Neural progenitor cell (in vitro differentiated cells): ENCODE results near the gene PHB1. TPM values are rescaled to one million over a fixed set of nuclear protein-coding genes. Genes with fewer than 3 reads are reported as not detected.

Source experiments
- DNase-seq: peaks from one replicate; pipeline ENCODE4 v3.0.0-alpha.2; 2016; ENCODE audit warnings: low spot score
- H2AFZ ChIP-seq: fragments of 200-600 bp; sonication (generic); replicated peaks from 2 replicates; pipeline ENCODE4 v1.6.1; 2016; ENCODE audit warnings: antibody characterized with exemption
- H3F3A ChIP-seq: fragments of 200-600 bp; sonication (generic); 2 replicates; pipeline ENCODE4 v1.6.1; 2016; ENCODE audit warnings: antibody characterized with exemption, low read depth
- H3K27ac ChIP-seq: fragments of 200-600 bp; sonication (generic); 2 replicates; pipeline ENCODE4 v1.5.1; 2016; ENCODE audit warnings: mild to moderate bottlenecking
- H3K27me3 ChIP-seq: fragments of 200-600 bp; sonication (generic); 2 replicates; pipeline ENCODE4 v1.6.1; 2016; ENCODE audit warnings: mild to moderate bottlenecking, moderate library complexity
- H3K36me3 ChIP-seq: fragments of 200-600 bp; sonication (generic); 2 replicates; pipeline ENCODE4 v1.5.1; 2016
- H3K4me1 ChIP-seq: fragments of 200-600 bp; sonication (generic); 2 replicates; pipeline ENCODE4 v1.6.1; 2016; ENCODE audit warnings: mixed run types
- H3K4me2 ChIP-seq: fragments of 200-600 bp; sonication (generic); 2 replicates; pipeline ENCODE4 v1.6.1; 2016
- H3K4me3 ChIP-seq: fragments of 200-600 bp; sonication (generic); 2 replicates; pipeline ENCODE4 v1.5.1; 2016
- H3K79me2 ChIP-seq: fragments of 200-600 bp; sonication (generic); 2 replicates; pipeline ENCODE4 v1.6.1; 2016; ENCODE audit warnings: low read depth
- H3K9ac ChIP-seq: fragments of 200-600 bp; sonication (generic); 2 replicates; pipeline ENCODE4 v1.6.1; 2016
- H3K9me3 ChIP-seq: fragments of 200-600 bp; sonication (generic); 2 replicates; pipeline ENCODE4 v1.5.1; 2016; ENCODE audit warnings: low read depth
- H4K20me1 ChIP-seq: fragments of 200-600 bp; sonication (generic); 2 replicates; pipeline ENCODE4 v1.6.1; 2016; ENCODE audit warnings: low read depth
- H3K27ac Mint-ChIP-seq: 3 replicates; pipeline ENCODE4 v1.8.0; 2021; ENCODE audit warnings: mixed read lengths
- H3K27me3 Mint-ChIP-seq: 2 replicates; pipeline ENCODE4 v1.8.0; 2022; ENCODE audit warnings: low read depth, mild to moderate bottlenecking, inconsistent platforms, moderate library complexity, mixed read lengths; ENCODE audit not compliant: insufficient read depth
- H3K36me3 Mint-ChIP-seq: 3 replicates; pipeline ENCODE4 v1.8.0; 2021; ENCODE audit warnings: mixed read lengths
- H3K4me1 Mint-ChIP-seq: 3 replicates; pipeline ENCODE4 v1.8.0; 2021; ENCODE audit warnings: mixed read lengths
- H3K4me3 Mint-ChIP-seq: 3 replicates; pipeline ENCODE4 v1.8.0; 2021; ENCODE audit warnings: mild to moderate bottlenecking, moderate library complexity, mixed read lengths
- H3K9me3 Mint-ChIP-seq: 3 replicates; pipeline ENCODE4 v1.8.0; 2020; ENCODE audit warnings: mixed read lengths
- CTCF ChIP-seq: fragments of 200-600 bp; sonication (generic); IDR thresholded peaks from 2 replicates; pipeline ENCODE4 v1.5.1; 2017; ENCODE audit warnings: antibody characterized with exemption, mild to moderate bottlenecking
- EZH2 ChIP-seq: fragments of 200-600 bp; sonication (generic); IDR thresholded peaks from 2 replicates; pipeline ENCODE4 v1.6.1; 2017; ENCODE audit warnings: antibody characterized with exemption, mild to moderate bottlenecking, moderate library complexity
- EZH2phosphoT487 ChIP-seq: fragments of 200-600 bp; sonication (generic); IDR thresholded peaks from 2 replicates; pipeline ENCODE4 v1.6.1; 2017; ENCODE audit warnings: antibody characterized with exemption
- total RNA-seq: library from RNA; depleted of rRNA; stranded (reverse); fragments of >200 nt; gene quantifications from 2 replicates; pipeline ENCODE4 v1.2.3, GENCODE V29; 2015; ENCODE audit warnings: low replicate concordance

Gene PHB1
- total RNA-seq, 1 donor from 2014 or later = 126 TPM

DNA sequence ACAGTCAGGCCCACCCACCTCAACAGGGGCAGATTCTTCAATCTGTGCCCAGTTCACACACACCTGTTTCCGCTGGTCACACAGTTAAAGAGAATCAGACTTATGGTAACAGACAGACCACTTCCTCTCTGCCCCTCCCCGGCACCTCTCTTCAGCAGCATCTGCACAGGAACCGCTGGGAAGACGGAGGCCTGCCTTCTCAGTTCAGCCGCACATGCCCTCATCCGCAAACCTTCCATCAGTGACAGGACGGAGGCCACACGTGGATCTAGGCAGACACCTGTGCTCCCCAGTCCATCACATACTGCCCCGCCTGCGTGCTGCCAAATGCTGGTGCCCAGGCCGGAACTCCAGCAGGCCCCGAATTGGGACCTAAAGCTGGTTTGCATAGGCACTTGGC is 10.3 kb downstream of the PHB1 start:
- Mint-ChIP-seq H3K27me3 (peaks cover 2% of the 10 kb centered on the region), H3K4me3 (no peak overlapping the region), H3K4me1 (peaks cover 17% of the 10 kb centered on the region), H3K9me3 (no peaks in the 10 kb centered on the region), H3K36me3 (peaks cover 22% of the 10 kb centered on the region), H3K27ac (no peak overlapping the region)
- no peak for TF ChIP-seq EZH2phosphoT487
- TF ChIP-seq CTCF = no peak
- TF ChIP-seq EZH2 = no peak
- Histone ChIP-seq H3K36me3 (peaks cover 12% of the 10 kb centered on the region), H3K79me2 (no peaks in the 10 kb centered on the region), H2AFZ (no peak overlapping the region), H3K4me1 (peaks cover 15% of the 10 kb centered on the region), H3F3A (peaks cover 29% of the 10 kb centered on the region), H3K27me3 (no peaks in the 10 kb centered on the region), H3K9ac (no peak overlapping the region), H3K4me2 (no peak overlapping the region), H3K9me3 (no peaks in the 10 kb centered on the region), H3K27ac (no peak overlapping the region), H3K4me3 (no peak overlapping the region), H4K20me1 (peaks cover 11% of the 10 kb centered on the region)
- DNase-seq = no peak

- DNase-seq = no peak
- H3K9ac ChIP-seq = no peak overlapping the region
Observed at GRCh38 chr17:49403514-49404289, 11.0 kb downstream of the PHB1 start.

DNA sequence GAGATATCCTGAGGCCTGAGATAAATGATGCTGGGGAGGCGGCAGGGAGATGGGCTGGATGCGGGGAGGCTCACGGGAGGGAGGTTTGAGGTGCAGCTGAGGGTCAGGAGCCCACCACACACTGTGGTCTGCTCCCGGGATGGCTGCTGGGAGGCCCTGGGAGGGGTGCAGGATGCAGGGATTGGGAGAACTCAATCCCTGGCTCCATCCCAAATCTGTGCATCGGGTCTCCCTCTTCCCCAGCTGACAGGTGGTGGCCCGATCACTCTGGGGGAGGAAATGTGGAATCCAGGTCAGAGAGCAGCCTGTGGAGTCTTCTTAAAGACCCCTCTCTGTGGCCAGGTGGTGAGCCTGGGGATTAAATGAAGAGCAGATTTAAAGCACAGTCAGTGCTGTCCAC is 12.0 kb downstream of the PHB1 start:
- peak overlapping the region; percentile 35 for H3K4me2 ChIP-seq
- H3K27ac Mint-ChIP-seq = no peak overlapping the region
- no peak overlapping the region for H3K4me3 Mint-ChIP-seq
- no peaks in the 10 kb centered on the region for H3K9me3 ChIP-seq
- H3K36me3 ChIP-seq = peaks cover 12% of the 10 kb centered on the region
- peaks cover 25% of the 10 kb centered on the region for H3F3A ChIP-seq
- peaks cover 2% of the 10 kb centered on the region for H3K27me3 Mint-ChIP-seq
- no peak overlapping the region for H2AFZ ChIP-seq
- H3K79me2 ChIP-seq = no peaks in the 10 kb centered on the region
- H3K4me1 Mint-ChIP-seq = peaks cover 17% of the 10 kb centered on the region
- peak; percentile 17 for DNase-seq
- no peaks in the 10 kb centered on the region for H3K27me3 ChIP-seq
- H3K9me3 Mint-ChIP-seq = no peaks in the 10 kb centered on the region
- TF ChIP-seq EZH2 = no peak
- no peak for TF ChIP-seq EZH2phosphoT487
- TF ChIP-seq CTCF = no peak
- H4K20me1 ChIP-seq = peaks cover 7% of the 10 kb centered on the region
- H3K4me1 ChIP-seq = peaks cover 15% of the 10 kb centered on the region
- H3K27ac ChIP-seq = peak overlapping the region; percentile 78
- H3K4me3 ChIP-seq = no peak overlapping the region
- H3K36me3 Mint-ChIP-seq = peaks cover 15% of the 10 kb centered on the region
- no peak overlapping the region for H3K9ac ChIP-seq

More at GRCh38 chr17:49403514-49404289, 11.0 kb downstream of the PHB1 start:
- peaks cover 17% of the 10 kb centered on the region for H3K4me1 Mint-ChIP-seq
- no peak overlapping the region for H3K27ac ChIP-seq
- H3K4me1 ChIP-seq = peaks cover 15% of the 10 kb centered on the region
- peaks cover 12% of the 10 kb centered on the region for H3K36me3 ChIP-seq
- no peak overlapping the region for H3K4me3 ChIP-seq
- no peaks in the 10 kb centered on the region for H3K27me3 ChIP-seq
- H3K27ac Mint-ChIP-seq = no peak overlapping the region
- no peak overlapping the region for H2AFZ ChIP-seq
- peaks cover 11% of the 10 kb centered on the region for H4K20me1 ChIP-seq
- no peaks in the 10 kb centered on the region for H3K9me3 Mint-ChIP-seq
- no peaks in the 10 kb centered on the region for H3K79me2 ChIP-seq
- H3F3A ChIP-seq = peaks cover 31% of the 10 kb centered on the region
- no peak overlapping the region for H3K4me2 ChIP-seq
- H3K36me3 Mint-ChIP-seq = peaks cover 19% of the 10 kb centered on the region
- H3K27me3 Mint-ChIP-seq = peaks cover 2% of the 10 kb centered on the region
- TF ChIP-seq EZH2 = no peak
- no peak for TF ChIP-seq CTCF
- TF ChIP-seq EZH2phosphoT487 = no peak
- no peak overlapping the region for H3K4me3 Mint-ChIP-seq
- no peaks in the 10 kb centered on the region for H3K9me3 ChIP-seq
